ENCODE results near the gene LDLRAD2. TPM values are rescaled to one million over a fixed set of nuclear protein-coding genes. Genes with fewer than 3 reads are reported as not detected.

The LDLRAD2 gene
- total RNA-seq, 1 experiment from 2014 or later, result not detected

DNA sequence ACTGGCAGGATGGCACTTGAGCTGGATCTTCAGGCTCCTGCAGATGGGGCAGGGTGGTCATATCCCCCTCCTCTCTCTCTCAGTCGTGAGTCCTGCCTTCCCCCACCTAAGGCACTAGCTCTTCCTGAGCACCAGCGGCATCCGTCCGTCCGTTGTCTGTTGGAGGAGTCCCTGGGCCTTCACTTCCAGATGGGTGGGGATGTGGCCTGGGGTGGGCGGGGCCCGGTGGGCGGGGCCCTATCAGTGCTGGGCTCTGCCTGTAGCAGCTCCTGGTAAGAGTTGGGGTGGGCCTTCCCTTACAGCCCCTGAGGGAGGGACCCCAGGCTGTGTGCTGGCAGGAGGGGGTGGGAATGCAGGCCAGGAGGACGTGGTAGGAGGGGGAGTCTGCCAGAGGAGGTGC lies 10.3 kb downstream of the LDLRAD2 start:
- BruUV-seq (replicated peaks), result no TSS peak
- TF ChIP-seq, protein P1, sequence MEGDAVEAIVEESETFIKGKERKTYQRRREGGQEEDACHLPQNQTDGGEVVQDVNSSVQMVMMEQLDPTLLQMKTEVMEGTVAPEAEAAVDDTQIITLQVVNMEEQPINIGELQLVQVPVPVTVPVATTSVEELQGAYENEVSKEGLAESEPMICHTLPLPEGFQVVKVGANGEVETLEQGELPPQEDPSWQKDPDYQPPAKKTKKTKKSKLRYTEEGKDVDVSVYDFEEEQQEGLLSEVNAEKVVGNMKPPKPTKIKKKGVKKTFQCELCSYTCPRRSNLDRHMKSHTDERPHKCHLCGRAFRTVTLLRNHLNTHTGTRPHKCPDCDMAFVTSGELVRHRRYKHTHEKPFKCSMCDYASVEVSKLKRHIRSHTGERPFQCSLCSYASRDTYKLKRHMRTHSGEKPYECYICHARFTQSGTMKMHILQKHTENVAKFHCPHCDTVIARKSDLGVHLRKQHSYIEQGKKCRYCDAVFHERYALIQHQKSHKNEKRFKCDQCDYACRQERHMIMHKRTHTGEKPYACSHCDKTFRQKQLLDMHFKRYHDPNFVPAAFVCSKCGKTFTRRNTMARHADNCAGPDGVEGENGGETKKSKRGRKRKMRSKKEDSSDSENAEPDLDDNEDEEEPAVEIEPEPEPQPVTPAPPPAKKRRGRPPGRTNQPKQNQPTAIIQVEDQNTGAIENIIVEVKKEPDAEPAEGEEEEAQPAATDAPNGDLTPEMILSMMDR (IDR thresholded peaks at IDR 0.05; ENCODE audit: unreplicated experiment), result no peak
- no peak overlapping the region for H3K4me3 Mint-ChIP-seq (ENCODE audit: low read depth, unreplicated experiment)

GRCh38 chr1:21823206-21823979 lies 11.3 kb downstream of the LDLRAD2 start:
- no peak overlapping the region for H3K27ac Mint-ChIP-seq (ENCODE audit: unreplicated experiment)
- BruUV-seq (replicated peaks), result TSS peak; percentile 70
- H3K27me3 Mint-ChIP-seq (ENCODE audit: unreplicated experiment), result no peaks in the 10 kb centered on the region
- H3K36me3 Mint-ChIP-seq (ENCODE audit: insufficient read depth, unreplicated experiment), result peaks cover 59% of the 10 kb centered on the region
- TF ChIP-seq, protein P1 (IDR thresholded peaks at IDR 0.05; ENCODE audit: unreplicated experiment), result no peak
- DNase-seq, result no peak
- H3K4me3 Mint-ChIP-seq (ENCODE audit: low read depth, unreplicated experiment), result no peak overlapping the region
- H3K4me1 Mint-ChIP-seq (ENCODE audit: low read depth, unreplicated experiment), result no peaks in the 10 kb centered on the region
- intact Hi-C loops (cut with micrococcal nuclease; ENCODE audit: unreplicated experiment), result no loop called here
- no peaks in the 10 kb centered on the region for H3K9me3 Mint-ChIP-seq (ENCODE audit: low read depth, unreplicated experiment)
- CTCF ChIA-PET, result interaction anchor here (0.6 kb wide), 1 partner anchor 39 kb away, joined by 4 read pairs; no protein-coding TSS in a partner anchor

More for the DNA sequence above, 10.3 kb downstream of the LDLRAD2 start:
- H3K9me3 Mint-ChIP-seq (ENCODE audit: low read depth, unreplicated experiment), result no peaks in the 10 kb centered on the region
- CTCF ChIA-PET, result interaction anchor here (0.6 kb wide), 1 partner anchor 74 kb away, joined by 3 read pairs; no protein-coding TSS in a partner anchor
- H3K36me3 Mint-ChIP-seq (ENCODE audit: insufficient read depth, unreplicated experiment), result peaks cover 51% of the 10 kb centered on the region
- peaks cover under 1% of the 10 kb centered on the region for H3K4me1 Mint-ChIP-seq (ENCODE audit: low read depth, unreplicated experiment)
- H3K27me3 Mint-ChIP-seq (ENCODE audit: unreplicated experiment), result no peaks in the 10 kb centered on the region
- peak overlapping the region; percentile 36 for H3K27ac Mint-ChIP-seq (ENCODE audit: unreplicated experiment)
- intact Hi-C loops (cut with micrococcal nuclease; ENCODE audit: unreplicated experiment), result no loop called here
- DNase-seq, result no peak

DNA sequence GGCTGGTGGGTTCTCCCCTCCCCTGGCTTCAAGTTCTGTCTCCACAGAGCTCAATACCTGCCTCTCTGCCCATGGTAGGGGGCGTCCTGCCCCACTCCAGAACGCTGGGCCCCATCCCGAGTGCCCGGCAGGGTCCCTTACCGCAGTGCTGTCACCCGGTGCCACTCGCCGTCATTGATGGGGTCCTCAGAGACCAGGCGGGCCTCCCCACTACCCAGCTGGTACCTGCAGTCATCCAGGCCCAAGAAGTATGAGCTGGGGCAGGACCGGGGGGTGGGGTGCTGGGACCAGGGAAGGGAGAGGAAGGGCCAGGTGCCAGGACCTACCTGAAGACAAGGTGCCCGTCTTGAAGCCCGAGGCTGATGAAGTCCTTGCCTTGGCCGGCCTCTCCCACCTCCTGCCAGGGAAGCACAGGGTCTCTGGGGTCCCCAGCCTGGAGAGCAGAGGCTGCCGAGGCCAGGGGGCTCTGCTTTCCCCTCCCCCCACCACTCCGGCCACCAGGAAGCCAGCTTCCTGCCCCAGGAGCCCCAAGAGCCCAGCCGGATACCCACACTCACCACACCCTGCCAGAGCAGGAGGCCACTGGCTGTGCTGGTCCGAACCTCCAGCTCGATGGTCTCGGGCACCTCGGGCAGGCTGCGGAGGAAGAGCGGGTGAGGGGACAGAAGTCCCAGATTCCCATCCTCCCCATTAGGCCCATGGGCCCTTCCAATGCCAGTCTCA lies 12.1 kb downstream of the LDLRAD2 start:
- DNase-seq, result no peak
- BruUV-seq (replicated peaks), result no TSS peak
- intact Hi-C loops (cut with micrococcal nuclease; ENCODE audit: unreplicated experiment), result no loop called here
- CTCF ChIA-PET, result no interaction called here
- peaks cover 55% of the 10 kb centered on the region for H3K36me3 Mint-ChIP-seq (ENCODE audit: insufficient read depth, unreplicated experiment)
- H3K27me3 Mint-ChIP-seq (ENCODE audit: unreplicated experiment), result no peaks in the 10 kb centered on the region
- no peaks in the 10 kb centered on the region for H3K4me1 Mint-ChIP-seq (ENCODE audit: low read depth, unreplicated experiment)
- no peak overlapping the region for H3K4me3 Mint-ChIP-seq (ENCODE audit: low read depth, unreplicated experiment)
- H3K9me3 Mint-ChIP-seq (ENCODE audit: low read depth, unreplicated experiment), result no peaks in the 10 kb centered on the region
- TF ChIP-seq, protein P1 (IDR thresholded peaks at IDR 0.05; ENCODE audit: unreplicated experiment), result no peak
- H3K27ac Mint-ChIP-seq (ENCODE audit: unreplicated experiment), result no peak overlapping the region

DNA sequence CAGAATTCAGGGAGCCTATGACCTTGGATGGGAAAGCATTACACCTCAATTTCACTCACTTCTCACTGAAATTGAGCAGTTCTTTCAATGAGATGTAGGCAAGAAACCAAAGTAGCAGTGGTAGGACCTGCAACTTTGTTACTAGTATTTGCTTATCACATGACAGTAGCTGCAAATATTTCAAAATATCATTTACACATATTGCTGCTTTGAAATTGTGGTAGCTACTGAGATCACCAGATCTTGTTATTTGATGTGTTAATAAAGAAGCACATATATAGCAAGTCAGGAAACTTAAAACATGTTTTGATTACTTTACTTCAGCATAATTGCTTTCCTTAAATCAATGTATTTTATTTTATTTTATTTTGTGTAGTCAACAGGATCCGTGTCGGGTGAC lies 12.9 kb downstream of the LDLRAD2 start:
- Mint-ChIP-seq H3K36me3 (ENCODE audit: insufficient read depth, unreplicated experiment) (peaks cover 51% of the 10 kb centered on the region), H3K27ac (ENCODE audit: unreplicated experiment) (no peak overlapping the region), H3K4me3 (ENCODE audit: low read depth, unreplicated experiment) (no peak overlapping the region), H3K4me1 (ENCODE audit: low read depth, unreplicated experiment) (no peaks in the 10 kb centered on the region), H3K27me3 (ENCODE audit: unreplicated experiment) (no peaks in the 10 kb centered on the region), H3K9me3 (ENCODE audit: low read depth, unreplicated experiment) (no peaks in the 10 kb centered on the region)
- TF ChIP-seq, protein P1 (IDR thresholded peaks at IDR 0.05; ENCODE audit: unreplicated experiment), result no peak
- no TSS peak for BruUV-seq (replicated peaks)
- DNase-seq, result no peak
- intact Hi-C loops (cut with micrococcal nuclease; ENCODE audit: unreplicated experiment), result no loop called here
- CTCF ChIA-PET, result no interaction called here

Data from Calu3 (cell line).